Osteocyte (in vitro differentiated cells): ENCODE results near the gene CPTP. TPM values are rescaled to one million over a fixed set of nuclear protein-coding genes. Genes with fewer than 3 reads are reported as not detected.
"Not testable (repeated sequence)": the region's sequence is repeated elsewhere in the genome, so short reads cannot be mapped to it uniquely, and the experiment has no call there.

Experiments
- DNase-seq: peaks from one replicate; pipeline ENCODE4 v3.0.0; 2021; ENCODE audit warnings: mixed read lengths; ENCODE audit not compliant: unreplicated experiment; ENCODE audit errors: extremely low spot score
- H3K27ac Mint-ChIP-seq: one replicate; pipeline ENCODE4 v1.8.0; 2021; ENCODE audit warnings: mild to moderate bottlenecking, mixed read lengths; ENCODE audit not compliant: unreplicated experiment
- H3K27me3 Mint-ChIP-seq: one replicate; pipeline ENCODE4 v1.8.0; 2021; ENCODE audit warnings: mixed read lengths; ENCODE audit not compliant: unreplicated experiment
- H3K36me3 Mint-ChIP-seq: one replicate; pipeline ENCODE4 v1.8.0; 2021; ENCODE audit warnings: mixed read lengths; ENCODE audit not compliant: unreplicated experiment
- H3K4me1 Mint-ChIP-seq: one replicate; pipeline ENCODE4 v1.8.0; 2021; ENCODE audit warnings: mixed read lengths; ENCODE audit not compliant: unreplicated experiment
- H3K4me3 Mint-ChIP-seq: one replicate; pipeline ENCODE4 v1.8.0; 2021; ENCODE audit warnings: mild to moderate bottlenecking, moderate library complexity, mixed read lengths; ENCODE audit not compliant: unreplicated experiment
- H3K9me3 Mint-ChIP-seq: one replicate; pipeline ENCODE4 v1.8.0; 2021; ENCODE audit warnings: mixed read lengths; ENCODE audit not compliant: unreplicated experiment
- total RNA-seq: library from RNA; stranded (reverse); gene quantifications from 2 replicates; pipeline ENCODE4 v1.2.1, GENCODE V29; 2021
- TF ChIP-seq, protein P1 (sequence below): fragments of 200-600 bp; sonication (generic); IDR thresholded peaks from 2 replicates; pipeline ENCODE4 v1.5.0; 2021; ENCODE audit warnings: antibody characterized with exemption, mild to moderate bottlenecking, moderate library complexity

CPTP gene
- total RNA-seq, 1 donor from 2014 or later: 23.5 TPM

DNA sequence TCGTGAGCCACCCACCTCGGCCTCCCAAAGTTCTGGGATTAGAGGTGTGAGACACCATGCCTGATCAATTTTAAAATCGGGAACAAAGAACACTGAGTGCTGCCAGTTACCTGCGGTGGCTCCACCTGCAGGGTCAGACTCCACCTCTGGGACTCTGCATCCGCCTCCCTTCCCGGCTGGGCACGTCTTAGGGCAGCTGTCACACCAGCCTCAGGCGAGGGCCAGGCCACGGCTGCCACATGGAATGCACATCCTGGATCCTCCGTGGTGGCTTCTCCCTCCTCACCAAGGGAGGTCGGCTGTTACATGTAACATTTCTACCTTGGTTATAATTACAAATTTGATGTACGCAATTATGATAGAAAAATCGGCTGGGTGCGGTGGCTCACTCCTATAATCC is 39.7 kb downstream of the CPTP start:
- Mint-ChIP-seq H3K27me3 (no peaks in the 10 kb centered on the region), H3K27ac (no peak overlapping the region), H3K9me3 (no peaks in the 10 kb centered on the region), H3K4me3 (no peak overlapping the region), H3K4me1 (peaks cover 33% of the 10 kb centered on the region), H3K36me3 (no peaks in the 10 kb centered on the region)
- DNase-seq: no peak
- TF ChIP-seq, protein P1, sequence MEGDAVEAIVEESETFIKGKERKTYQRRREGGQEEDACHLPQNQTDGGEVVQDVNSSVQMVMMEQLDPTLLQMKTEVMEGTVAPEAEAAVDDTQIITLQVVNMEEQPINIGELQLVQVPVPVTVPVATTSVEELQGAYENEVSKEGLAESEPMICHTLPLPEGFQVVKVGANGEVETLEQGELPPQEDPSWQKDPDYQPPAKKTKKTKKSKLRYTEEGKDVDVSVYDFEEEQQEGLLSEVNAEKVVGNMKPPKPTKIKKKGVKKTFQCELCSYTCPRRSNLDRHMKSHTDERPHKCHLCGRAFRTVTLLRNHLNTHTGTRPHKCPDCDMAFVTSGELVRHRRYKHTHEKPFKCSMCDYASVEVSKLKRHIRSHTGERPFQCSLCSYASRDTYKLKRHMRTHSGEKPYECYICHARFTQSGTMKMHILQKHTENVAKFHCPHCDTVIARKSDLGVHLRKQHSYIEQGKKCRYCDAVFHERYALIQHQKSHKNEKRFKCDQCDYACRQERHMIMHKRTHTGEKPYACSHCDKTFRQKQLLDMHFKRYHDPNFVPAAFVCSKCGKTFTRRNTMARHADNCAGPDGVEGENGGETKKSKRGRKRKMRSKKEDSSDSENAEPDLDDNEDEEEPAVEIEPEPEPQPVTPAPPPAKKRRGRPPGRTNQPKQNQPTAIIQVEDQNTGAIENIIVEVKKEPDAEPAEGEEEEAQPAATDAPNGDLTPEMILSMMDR: no peak

DNA sequence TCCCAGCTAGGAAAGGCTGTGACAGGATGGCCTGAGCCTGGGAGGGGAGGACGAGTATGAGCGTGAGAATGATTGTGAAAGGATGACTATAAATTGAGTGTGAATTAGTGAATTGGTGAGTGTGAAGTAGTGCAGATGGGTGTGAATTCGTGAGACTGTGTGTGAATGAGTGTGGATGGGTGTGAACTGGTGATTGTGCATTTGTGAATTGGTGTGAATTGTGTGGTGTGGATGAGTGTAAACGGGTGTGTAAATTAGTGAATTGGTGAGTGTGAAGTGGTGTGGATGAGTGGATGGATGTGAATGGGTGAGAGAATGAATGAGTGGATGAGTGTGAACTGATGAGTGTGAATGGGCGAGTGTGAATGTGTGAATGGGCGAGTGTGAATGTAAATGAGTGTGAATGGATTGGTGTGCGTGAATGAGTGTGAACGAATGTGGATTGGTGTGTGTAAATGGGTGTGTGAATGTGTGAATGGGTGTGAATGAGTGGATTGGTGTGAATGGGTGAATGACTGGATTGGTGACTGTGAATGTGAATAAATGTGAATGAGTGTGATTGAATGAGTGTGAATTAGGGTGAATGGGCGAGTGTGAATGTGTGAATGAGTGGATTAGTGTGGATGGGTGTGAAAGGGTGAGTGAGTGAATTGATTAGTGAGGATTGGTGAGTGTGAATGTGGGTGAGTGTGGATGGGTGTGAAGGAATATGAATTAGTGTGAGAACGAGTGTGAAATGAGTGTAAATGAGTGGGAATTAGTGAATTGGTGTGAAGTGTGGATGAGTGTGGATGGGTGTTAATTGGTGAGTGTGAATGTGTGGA is 41.5 kb downstream of the CPTP start:
- no peak for DNase-seq
- Mint-ChIP-seq H3K9me3 (no peaks in the 10 kb centered on the region), H3K36me3 (no peaks in the 10 kb centered on the region), H3K4me1 (peaks cover 19% of the 10 kb centered on the region), H3K4me3 (no peak overlapping the region), H3K27ac (no peak overlapping the region), H3K27me3 (no peaks in the 10 kb centered on the region)
- TF ChIP-seq, protein P1: no peak

DNA sequence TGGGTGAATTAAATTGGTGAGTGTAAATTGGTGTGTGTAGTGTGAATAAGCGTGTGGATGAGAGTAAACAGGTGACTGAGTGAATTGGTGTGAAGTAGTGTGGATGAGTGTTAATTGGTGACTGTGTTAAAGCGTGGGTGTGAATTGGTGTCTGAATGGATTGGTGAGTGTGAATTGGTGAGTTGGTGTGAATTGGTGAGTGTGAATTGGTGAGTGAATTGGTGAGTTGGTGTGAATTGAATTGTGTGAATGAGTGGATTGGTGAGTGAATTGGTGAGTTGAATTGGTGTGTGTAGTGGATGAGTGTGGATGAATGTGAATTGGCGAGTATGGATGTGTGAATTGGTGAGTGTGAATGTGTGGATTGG is 42.1 kb downstream of the CPTP start:
- no peak for DNase-seq
- H3K36me3 Mint-ChIP-seq: no peaks in the 10 kb centered on the region
- no peak overlapping the region for H3K27ac Mint-ChIP-seq
- H3K4me3 Mint-ChIP-seq: no peak overlapping the region
- H3K9me3 Mint-ChIP-seq: no peaks in the 10 kb centered on the region
- TF ChIP-seq, protein P1: no peak
- H3K27me3 Mint-ChIP-seq: no peaks in the 10 kb centered on the region
- peaks cover 13% of the 10 kb centered on the region for H3K4me1 Mint-ChIP-seq

DNA sequence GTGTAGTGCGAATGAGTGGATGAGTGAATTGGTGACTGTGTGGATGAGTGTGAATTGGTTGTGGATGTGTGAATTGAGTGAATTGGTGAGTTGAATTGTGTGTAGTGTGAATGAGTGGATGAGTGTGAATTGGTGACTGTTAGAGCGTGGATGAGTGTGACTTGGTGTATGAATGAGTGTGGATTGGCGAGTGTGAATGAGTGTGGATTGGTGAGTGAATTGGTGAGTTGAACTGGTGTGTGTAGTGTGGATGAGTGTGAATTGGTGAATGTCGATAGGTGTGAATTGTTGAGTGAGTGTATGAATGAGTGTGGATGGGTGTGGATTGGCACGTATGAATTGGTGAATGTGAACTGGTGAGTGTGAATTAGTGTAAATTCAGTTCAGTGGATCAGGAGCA is 42.7 kb downstream of the CPTP start:
- DNase-seq: no peak
- Mint-ChIP-seq H3K4me3 (no peak overlapping the region), H3K36me3 (no peaks in the 10 kb centered on the region), H3K27ac (no peak overlapping the region), H3K4me1 (peaks cover 12% of the 10 kb centered on the region), H3K9me3 (no peaks in the 10 kb centered on the region), H3K27me3 (no peaks in the 10 kb centered on the region)
- TF ChIP-seq, protein P1: no peak

- peaks cover 23% of the 10 kb centered on the region for H3K4me1 Mint-ChIP-seq
- H3K36me3 Mint-ChIP-seq, H3K4me3 Mint-ChIP-seq, H3K27me3 Mint-ChIP-seq, H3K27ac Mint-ChIP-seq, DNase-seq, H3K9me3 Mint-ChIP-seq: not testable (repeated sequence)
Measured at GRCh38 chr1:1370094-1370493, 45.5 kb downstream of the CPTP start.
